Activated naive CD8-positive, alpha-beta T cell treated with anti-CD3 and anti-CD28 coated beads, Interleukin-2, amount 50 U/mL, for 16 hours (primary cell): ENCODE measurements around the gene FKBP10.

Source experiments
- DNase-seq: peaks from one replicate; pipeline ENCODE4 v3.0.0-alpha.2; 2020; ENCODE audit warnings: low read depth, low spot score

The FKBP10 gene

DNA sequence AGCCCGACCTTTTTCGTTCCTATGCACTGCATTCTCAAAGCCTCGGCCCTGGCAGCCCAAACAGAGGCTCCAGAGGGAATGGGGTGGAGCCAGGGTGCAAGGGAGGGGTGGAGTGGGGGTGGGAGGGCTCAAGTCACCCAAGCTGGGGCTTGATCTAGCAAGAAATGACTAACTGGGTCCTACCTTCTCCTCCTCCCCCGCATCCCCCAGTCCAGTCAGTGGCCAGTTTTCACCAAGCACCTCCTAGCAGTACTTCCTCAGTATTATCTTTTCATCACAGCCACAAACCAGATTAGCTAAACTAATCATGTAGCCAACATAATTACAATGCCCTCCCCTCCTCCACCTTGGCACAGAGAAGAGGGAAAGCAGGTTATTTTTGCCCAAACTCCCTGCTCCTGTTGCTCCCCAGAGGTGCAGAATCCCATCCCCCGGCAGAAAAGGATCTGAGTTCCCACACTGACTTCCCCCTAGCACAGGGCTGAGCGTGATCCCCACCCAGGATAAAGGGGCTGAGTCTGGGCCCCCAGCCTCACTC is 28.5 kb upstream of the FKBP10 start:
- no peak for DNase-seq

DNA sequence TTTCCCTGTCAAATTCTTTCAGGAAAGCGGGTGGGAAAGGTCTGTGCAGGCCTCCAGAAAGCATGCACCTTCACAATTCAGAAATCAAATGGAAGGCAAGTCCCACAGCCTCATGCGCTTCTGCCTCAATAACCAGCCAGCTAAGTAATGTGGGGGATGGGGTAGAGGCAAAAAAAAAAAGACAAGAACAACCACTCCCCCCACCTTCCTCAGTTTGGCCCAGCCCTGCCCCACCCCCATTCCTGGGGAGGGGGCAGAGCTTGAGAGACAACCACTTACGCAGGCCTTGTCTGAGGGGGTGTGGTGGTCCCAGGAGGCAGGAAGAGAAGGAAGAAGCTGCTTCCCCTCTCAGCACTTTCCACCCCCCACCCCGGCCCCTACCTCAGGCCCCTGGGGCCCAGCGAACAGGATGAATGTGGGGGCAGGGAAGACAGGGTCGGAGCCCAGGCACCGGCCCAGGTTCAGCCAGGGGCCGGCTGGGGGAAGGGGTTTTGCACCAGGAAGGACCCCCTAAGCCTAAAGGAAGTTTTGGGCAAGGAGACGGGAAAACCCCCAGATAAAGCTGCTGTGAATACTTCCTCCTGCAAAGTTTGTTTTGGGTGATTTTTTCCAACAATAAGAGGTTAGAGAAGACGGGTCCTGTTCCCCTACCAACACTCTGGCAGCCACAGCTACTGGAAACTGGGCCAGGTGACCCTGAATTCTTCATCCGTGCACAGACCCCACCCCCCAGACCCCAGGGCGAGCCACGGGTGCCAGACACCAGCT is 27.5 kb upstream of the FKBP10 start:
- no peak for DNase-seq

DNA sequence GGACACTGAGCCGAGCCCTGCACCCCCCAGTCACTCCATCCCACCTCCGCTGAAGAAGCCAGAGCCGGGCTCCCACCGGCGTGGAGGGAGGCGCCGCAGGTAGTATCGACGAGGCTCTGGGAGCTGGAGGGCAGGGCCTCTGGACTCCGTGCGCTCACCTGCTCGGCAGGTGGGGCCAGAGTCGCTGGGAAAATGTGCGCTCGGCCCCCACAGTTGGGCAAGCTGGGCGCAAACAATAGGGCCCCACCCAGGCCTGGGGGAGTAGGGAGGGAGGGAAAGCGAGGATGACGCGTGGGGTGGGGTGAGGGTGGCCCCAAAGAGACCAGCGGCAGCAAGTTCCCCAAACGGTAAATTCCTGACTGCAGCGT is 27.0 kb upstream of the FKBP10 start:
- DNase-seq = no peak

DNA sequence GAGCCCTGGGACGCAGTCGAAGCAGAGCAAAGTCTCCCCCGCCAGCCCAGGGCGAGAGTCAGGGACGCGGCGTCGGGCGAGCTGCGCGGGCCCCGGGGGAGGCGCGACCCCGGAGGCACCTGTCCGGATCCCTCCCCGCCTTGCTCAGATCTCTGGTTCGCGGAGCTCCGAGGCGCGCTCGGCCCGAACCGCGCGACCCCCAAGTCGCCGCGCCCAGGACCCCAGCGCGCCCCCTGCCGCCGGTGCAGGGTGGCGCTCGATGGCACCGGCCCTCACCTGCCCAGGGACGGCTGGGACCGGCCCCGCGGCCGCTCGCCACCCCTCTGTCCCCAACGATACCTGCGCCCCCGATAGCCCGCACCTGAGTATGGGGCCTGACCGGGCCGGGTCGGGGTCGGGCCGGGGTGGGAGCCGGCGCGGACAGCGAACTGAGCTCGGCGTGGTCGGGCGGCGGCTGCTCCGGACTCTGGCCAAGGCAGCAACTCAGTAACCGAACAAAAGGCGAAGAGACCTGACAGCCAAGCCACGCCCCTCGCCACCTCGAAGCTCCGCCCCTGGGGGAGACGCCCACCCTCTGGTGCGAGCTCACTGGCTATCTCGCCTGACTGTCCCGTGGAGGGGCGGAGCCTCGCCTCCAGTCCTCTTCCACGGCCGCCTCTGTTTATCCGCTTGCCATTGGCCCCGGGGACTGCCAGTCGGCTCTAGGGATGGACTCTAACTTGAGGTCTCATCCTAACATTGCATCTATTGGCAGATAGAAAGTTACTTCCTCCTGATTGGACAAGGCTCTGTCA is 26.4 kb upstream of the FKBP10 start, which contains the start of gene JUP:
JUP (minus strand) TSS at position 485 of the 794 bp plus-strand sequence. CDS start 14,857 bp downstream, outside the sequence.
- peak; percentile 83 for DNase-seq

DNA sequence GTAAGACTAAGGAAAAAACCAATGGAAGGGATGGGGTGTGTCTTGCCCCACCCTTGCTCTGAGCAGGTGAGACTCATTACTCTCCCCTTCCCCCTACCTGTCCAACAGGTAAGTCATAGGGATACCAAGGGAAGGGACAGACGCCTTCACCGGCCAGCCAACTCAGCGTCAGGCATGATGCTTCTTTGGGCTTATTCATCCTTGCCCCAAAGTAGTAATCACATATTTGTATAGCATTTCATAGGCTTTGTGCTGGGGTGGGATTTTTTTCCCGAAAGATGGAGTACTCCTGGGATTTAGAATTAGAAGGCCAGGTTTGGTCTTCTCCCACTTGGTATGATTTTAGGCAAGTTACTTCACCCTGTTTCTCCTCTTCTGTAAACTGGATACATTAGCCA is 25.8 kb upstream of the FKBP10 start:
- DNase-seq = no peak

DNA sequence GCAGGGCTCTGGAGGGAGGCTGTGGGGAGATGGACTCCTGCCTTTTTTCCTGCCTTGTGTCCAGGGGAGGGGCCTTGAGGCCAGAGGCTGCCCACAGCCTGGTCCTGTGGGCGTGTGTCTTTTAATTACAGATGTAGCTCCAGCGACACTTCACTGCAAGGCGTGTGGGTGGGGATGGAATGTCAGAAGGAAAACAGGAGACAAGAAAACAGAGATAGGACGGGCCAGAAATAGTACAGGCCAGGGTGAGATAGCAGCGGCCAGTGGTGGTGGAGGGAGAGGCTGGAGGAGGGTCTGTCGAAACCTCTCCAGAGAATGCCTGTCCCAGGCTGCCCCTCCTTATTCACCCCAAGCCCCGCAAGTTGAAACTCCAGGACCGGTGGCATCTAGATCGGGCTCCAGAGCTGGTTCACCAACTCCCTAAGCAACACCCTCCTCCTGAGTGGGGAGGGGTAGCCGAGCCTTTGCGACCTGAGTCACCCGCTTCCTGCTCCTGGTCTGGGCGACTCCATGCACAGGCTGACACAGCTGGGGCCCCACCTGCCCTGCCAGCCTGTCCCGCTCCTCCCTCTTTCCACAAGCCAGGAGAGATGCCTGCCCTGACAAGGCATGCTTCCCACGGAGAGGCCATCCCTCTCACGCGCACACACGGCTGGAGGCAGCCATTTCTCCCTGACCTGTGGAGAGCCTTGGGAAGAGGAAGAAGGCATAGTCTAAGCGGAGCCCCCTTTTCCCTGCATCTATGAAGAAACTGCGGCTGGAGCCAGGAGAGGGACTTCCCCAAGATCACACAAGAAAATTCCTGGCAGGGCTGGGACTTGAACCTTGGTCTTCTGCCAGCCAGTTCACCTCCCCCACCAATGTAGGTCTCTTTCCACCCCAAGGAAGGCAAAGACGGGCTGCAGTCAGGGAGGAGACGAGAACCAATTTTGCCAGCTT is 19.7 kb upstream of the FKBP10 start:
- DNase-seq = no peak

DNA sequence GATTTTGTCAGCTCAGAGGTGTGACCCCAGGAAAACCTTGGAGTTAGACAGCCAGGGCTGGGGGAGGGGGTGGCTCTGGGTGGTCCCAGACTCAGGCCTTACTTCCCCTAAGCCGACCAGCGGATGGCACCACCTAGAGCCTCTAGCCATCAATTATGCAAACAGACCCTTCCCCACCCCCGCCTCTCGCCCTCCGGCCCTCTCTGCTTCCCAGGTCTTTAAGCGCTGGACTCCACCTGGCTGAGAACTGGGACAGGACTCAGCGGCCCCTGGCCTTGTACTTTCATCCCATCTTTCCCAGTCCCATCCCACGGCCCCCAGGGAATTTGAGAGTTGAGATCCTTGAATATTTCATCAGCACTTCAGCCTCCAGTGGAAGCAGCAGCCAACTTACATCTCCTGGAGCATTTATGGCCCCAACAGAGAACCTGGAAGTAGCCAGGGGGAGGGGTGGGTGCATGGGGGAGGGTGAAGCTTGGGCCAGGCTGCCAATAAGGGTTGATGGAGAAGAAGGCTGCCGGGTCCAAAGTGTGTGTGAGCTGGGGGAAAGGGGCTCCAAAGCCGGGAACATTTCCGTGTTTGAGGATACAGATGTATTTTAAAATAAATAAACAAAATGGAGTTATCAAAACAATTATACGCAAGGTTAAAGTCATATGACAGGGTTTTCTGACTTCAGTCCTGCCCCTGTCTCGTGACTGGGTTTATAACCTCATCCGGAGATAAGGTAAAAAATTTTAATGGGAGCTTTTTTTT is 18.8 kb upstream of the FKBP10 start:
- no peak for DNase-seq

DNA sequence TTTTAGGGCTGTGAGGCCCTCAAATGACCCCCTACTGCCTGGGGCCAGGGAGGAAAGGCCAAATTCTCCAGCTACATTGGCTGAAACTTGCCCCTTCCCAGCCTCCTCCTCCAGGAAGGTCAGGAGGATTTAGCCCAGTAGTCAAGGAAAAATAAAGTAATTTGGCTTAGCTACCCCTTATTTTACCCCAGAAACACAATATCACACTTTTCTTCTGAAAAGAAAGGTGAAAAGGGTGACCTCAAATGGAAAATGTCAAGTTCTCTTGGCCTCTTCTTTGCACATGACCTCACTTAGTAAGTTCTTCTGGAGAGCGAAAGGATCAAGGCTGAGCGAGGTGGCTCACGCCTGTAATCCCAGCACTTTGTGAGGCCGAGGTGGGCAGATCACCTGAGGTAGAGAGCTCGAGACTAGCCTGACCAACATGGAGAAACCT is 18.2 kb upstream of the FKBP10 start:
- DNase-seq = no peak

DNA sequence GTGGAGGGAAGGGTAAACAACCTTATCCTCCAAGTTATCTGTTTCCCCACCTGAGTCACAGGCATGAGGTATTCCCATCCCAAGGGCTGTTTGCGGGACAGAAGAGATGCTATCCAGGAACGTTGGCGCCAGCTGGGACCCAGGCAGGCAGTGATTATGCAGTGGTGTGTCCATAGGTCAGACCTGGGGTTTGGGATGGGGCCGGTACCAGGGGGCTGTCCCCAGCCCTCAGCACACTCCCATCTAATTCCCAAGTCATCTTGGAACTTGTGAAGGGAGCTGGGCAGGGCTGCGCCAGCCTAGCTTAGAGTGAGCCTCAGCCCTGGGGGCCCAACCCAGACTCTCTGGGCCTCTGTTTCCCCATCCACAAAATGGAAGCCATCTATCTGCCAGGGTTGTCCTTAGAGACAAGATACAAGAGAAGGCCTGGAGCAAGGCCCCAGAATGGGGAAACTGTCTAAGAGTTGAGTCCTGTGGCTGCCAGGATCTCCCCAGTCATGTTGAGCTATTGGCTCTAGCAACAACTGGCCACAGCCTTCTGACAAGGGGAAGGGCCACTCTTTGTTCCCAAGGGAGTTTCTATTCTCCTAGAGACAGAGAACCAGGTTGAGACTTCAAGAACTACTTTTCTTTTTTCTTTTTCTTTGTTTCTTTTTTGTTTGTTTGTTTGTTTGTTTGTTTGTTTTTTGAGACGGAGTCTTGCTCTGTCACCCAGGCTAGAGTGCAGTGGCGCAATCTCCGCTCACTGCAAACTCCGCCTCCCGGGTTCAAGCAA is 16.5 kb upstream of the FKBP10 start:
- DNase-seq = no peak

DNA sequence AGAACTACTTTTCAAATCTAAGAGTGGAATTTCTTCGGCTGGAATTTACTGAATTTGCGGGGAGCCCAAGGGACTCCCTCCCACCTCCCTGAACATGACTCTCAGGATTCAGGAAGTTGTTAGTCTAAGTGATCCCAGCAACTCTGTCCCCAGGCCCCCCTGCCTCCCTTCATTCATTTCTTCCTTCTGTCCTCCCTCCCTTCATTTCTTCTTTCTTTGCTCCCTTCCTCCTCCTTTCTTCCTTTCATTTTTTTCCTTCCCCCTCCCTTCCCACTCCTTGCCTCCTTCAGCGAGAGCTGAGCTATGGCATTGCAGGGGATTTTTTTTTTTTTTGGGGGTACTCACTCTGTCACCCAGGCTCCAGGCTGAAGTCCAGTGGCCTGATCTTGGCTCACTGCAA is 15.4 kb upstream of the FKBP10 start:
- DNase-seq = no peak

DNA sequence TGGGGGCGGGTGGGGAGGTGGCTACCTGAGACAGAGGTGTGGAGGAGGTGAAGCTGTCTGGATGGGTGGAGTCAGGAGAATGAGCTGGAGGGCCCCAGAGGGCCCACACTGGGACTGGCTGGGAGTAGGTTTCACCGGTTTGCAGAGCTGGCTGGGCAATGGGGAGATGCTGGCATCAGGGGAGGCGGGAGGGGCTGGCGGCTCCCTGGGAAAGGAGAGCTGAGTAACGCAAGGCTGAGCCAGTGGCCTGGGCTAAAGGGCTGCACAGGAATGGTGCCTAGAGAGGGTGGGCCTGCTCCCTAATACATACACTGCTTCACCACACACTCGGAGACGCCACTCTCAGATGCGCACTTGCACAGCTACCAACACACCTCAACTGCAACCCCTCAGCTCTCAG is 13.4 kb upstream of the FKBP10 start:
- DNase-seq = no peak

DNA sequence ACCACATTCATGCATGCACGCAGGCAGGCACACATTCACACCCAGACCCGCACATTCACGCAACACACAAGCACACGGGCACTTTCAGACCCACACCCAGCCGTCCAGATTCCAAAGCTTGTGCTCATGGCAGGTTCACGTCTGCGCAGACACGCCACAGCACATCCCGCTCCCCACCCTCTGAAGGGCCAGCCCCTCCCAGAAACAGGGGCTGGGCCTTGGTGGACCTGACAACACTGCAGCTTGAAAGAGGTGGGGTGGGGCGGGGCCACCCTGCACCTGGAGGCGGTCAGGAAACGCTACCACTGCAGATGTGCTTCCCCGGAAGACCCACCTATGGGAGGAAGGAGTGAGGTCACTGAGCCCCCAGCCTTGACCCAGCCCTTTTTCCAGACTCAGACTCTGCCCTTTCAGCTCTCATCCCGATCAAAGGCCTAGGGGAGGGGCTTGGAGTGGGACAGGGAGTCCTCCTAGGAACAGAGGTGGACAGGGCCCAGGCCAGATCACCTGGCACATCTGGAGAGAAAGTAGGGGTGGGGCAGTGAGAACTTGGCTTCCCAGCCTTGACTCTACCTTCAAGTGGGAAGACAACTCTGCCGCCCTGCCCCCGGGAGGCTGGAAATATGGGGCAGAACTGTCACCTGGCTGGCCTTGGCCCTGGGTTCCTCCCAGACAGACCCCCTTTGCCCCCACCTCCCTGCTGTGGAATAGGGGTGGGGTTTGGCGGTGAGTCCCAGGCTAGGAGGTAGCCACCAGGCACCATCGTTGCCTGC is 12.0 kb upstream of the FKBP10 start:
- DNase-seq = no peak

DNA sequence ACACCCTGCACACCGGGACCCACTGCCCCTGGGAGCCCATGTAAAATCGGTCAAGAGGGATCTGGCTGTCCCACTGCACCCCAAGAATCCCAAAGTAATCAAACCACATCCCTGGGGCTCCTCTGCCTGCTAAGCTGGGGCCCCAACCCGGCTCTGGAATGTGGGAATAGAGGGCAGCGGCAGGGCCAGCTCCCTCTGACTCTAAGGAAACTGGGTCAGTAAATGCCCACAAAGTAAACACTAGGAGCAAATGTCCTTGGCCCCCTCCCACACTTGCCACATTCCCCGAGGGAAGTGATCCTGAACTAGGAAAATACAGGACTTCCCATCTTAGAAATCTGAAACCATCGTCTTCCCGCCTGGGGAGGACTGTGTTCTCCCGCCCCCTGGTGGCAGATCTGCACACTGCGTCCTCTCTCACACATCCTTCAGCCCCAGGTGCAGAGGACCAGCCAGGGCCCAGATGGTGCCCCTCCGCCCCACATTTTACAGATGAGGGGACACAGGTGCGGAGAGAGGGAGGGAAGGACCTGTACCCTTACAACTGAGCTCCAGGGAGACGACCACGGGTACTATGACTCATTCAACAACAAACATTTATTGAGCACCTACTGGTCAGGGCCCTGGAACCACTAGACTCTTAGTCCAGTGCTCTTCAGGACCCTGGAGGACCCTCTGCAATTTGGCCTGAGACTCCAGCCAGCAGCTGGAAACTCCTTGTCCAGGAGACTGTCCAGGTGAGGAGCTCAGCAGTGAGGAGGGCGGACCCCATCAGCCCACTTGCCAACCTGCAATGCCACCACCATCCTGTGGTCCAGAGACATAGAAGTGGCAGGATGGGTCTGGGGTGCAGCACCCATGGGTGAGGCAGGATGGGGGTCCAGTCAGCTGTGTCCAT is 11.2 kb upstream of the FKBP10 start:
- peak; percentile 51 for DNase-seq

DNA sequence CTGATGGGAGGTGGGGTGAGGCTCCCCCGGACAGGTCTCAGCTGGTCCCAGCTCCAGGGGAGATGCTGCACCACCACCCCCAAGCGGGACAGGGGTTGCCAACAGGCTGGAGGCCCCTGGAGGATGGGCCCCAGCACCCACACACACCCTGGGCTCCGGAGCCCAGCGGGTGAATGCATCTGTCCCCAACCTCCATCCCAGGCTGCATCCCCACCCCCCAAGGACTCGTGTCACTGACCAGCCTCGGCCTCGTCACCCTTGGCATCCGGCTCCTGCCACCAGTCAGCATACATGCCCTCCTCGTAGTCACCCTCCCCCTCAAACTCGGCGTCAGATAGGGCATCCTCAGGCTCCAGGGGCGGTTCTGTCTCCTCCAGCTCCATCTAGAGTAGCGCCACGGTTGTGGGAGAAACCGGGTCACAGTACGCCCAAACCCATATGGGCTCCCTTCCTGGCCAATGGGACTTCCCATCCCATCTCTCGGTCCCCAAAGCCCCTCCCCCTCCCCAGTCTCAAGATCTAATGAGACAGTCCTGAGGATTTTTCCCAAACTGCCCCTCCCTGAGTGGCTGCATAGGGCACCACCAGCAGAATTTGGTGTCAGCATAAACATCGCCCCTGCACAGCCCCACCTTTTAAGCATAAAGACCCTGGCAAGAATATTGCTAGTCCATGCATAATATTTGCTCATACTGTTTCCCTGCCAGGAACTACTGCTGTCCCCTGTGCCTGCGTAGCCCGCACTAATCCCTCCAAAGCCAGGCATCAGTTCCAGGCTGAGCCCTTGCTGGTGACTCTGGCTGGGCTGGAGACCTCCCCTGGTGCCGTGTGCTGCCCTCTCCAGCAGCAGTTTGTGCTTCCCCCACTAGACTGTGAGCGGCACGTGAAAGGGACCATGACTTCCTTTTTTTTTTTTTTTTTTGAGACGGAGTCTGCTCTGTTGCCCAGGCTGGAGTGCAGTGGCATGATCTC is 9.5 kb upstream of the FKBP10 start:
- no peak for DNase-seq

DNA sequence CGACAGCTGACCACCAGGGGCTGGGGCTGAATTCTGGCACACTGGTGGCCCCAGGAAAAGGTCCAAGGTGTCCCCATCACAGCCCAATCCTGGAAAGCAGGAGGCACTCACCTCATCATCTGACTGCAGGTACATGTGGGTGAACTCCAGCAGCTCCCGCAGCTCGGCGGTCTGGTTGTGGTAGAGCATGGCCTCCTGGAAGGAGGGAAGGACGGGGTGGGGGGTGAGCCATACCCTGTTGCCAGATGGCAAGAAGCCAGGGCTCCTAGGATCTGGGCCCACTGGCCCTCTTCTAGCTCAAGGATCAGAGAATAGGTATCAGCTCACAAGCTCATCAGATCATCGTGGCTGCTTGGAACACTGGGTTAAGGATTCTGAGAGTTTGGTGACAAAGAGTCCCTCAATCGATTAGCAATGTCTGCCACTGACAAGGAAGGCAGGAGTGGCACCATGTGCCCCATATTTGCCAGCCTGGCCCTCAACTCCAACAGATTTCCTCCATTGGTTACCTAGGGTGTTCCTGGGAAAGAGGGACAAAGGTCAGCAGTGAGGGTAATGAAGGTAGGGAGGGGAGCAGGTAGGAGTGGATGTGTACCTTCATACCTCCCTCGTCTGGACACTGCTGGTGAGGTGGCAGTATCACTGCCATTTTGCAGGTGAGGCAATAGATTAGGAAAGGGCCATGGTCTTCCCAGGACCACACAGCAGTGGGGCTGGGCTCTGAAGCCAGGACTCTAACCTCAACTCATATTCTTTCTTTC is 5.9 kb upstream of the FKBP10 start:
- no peak for DNase-seq
